NCI-H748 (cell line): ENCODE results near the gene USHBP1.
A peak's percentile ranks its signal among the peaks of the same experiment; 100 is the strongest.
"Not testable (repeated sequence)": the region's sequence is repeated elsewhere in the genome, so short reads cannot be mapped to it uniquely, and the experiment has no call there.

Experiments used
- DNase-seq: peaks from one replicate; lab custom pipeline; 2025; ENCODE audit not compliant: unreplicated experiment; lab: John Stamatoyannopoulos, UW

Gene USHBP1

DNA sequence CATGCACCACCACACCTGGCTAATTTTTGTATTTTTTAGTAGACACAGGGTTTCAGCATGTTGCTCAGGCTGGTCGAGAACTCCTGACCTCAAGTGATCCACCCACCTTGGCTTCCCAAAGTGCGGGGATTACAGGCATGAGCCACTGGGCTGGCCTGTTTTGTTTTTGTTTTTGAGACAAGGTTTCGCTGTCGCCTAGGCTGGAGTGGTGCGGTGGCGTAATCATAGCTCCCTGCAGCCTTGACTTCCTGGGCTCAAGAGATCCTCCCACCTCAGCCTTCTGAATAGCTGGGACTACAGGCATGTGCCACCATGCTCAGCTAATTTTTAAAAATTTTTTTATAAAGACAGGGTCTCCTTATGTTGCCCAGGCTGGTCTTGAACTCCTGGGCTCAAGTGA lies 31.0 kb upstream of the USHBP1 start:
- not testable (repeated sequence) for DNase-seq

GRCh38 chr19:17294051-17294891 lies 29.7 kb upstream of the USHBP1 start:
- no peak for DNase-seq

DNA sequence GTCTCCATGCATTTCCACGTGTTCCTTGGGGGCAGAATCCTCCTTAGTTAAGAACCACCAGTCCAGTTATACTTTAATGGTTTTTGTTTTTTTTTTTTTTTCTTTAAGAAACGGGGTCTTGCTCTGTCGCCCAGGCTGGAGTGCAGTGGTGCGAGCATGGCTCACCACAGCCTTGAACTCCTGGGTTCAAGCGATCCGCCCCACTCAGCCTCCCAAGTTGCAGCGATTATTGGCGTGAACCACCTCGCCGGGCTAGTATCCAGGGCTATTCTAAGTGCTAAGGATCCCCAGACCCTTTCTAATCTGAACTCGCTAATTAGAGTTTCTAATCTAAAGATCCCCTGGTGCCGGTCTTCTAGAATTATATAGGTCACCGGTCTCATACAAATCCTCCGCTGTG lies 29.1 kb upstream of the USHBP1 start:
- no peak for DNase-seq

DNA sequence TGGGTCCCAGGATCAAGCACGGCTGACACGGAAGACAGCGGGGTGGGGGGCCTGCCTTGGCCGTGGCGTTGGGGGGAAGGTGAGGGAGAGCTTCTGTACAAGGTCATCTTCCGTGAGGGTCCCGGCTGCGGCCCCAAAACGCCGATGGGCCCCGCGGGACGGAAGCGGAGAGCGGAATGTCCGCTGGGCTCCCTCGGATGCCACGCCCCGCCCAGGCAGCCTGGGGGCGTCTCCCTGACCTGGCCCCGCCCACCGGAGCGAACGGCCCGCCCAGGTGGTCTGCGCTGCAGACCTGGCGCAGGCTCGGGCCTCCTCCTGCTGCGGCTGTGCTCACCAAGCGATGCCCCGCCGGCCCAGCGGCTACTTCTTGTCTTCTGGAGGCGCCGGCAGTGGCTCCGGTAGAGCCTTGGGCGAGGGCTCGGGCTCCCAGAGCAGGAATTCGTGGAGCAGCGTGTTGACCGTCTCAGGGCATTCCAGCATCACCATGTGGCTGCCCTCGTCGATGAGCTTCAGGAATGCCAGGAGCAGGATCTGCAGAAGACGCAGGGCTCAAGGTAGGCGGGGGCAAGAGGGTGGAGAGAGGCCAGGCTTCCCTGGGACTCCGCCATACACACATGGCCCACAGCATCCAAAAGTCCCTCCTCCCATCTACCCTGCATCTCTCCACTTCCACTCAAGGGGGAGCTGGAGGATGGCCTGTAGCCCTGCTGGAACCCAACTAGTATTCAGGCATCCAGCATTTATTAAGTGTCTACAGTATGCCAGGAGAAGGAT lies 27.9 kb upstream of the USHBP1 start:
- DNase-seq, result no peak

- no peak for DNase-seq
Observed at GRCh38 chr19:17289489-17289888, 24.9 kb upstream of the USHBP1 start.

DNA sequence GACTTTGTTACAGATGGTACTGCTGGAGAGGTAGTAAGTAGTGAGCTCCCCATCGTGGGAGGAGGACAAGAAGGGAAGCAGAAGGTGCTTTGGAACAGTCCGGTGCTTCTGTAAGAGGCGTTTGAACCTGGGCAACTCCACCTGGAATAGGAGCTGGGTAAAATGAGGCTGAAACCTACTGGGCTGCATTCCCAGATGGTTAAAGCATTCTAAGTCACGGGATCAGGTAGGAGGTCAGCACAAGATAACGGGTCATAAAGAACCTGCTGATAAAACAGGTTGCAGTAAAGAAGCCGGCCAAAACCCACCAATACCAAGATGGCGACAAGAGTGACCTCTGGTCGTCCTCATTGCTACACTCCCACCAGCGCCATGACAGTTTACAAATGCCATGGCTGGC lies 22.2 kb upstream of the USHBP1 start:
- DNase-seq, result no peak

DNA sequence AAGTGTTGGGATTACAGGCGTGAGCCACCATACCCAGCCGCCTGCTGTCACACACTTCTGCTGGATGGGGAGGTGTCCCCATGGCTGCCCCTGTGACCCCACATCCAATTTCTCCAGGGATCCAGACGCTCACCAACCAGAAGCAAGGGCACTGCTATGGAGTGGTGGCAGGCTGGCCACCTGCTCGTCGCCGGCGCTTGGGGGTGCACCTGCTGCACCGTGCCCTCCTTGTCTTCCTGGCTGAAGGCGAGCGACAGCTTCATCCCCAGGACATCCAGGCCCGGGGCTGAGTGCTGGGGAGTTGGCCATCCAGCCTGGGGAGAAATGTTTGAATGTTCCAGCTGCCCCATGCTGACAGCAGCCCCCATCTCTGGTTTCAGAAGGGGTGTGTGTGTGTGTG lies 21.7 kb upstream of the USHBP1 start:
- DNase-seq, result no peak

DNA sequence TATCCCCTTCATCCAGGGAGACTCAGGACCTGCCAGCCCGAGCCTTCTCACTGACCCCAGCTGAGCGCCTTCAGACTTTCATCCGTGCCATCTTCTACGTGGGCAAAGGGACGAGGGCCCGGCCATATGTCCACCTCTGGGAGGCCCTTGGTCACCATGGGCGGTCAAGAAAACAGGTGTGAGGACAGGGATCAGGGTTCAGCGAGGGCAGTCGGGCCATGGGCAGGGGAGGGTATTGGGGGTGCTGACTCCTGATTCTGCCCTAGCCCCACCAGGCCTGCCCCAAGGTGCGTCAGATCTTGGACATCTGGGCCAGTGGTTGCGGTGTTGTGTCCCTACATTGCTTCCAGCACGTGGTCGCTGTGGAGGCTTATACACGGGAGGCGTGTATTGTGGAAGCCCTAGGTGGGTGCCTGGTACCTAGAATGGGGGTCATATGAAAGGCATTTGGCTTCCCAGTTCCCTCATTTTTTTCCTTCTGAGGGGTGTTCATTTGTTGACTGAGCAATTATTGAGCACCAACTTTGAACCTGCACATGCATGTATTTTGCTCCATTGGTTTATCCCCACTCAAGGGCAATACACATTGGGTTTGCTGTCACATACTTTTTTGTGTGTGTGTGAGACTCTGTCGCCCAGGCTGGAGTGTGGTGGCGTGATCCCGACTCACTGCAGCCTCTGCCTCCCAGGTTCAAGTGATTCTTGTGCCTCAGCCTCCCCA lies 21.0 kb upstream of the USHBP1 start:
- DNase-seq, result no peak

DNA sequence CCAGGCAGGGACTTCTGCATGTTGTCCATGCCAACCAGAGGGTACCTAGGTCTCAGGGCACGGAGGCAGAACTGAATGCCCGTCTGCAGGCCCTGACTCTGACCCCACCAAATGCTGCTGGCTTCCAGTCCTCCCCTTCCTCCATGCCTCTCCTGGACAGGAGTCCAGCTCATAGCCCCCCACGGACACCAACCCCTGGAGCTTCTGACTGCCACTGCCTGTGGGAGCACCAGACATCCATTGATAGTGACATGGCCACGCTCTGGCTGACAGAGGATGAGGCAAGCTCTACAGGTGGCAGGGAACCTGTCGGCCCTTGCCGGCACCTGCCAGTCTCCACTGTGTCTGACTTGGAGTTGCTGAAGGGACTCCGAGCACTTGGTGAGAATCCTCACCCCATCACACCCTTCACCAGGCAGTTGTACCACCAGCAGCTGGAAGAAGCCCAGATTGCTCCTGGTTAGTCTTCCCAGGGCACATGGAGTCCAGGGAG lies 19.0 kb upstream of the USHBP1 start:
- DNase-seq, result no peak

GRCh38 chr19:17282488-17283125 lies 18.1 kb upstream of the USHBP1 start:
- peak; percentile 84 for DNase-seq

DNA sequence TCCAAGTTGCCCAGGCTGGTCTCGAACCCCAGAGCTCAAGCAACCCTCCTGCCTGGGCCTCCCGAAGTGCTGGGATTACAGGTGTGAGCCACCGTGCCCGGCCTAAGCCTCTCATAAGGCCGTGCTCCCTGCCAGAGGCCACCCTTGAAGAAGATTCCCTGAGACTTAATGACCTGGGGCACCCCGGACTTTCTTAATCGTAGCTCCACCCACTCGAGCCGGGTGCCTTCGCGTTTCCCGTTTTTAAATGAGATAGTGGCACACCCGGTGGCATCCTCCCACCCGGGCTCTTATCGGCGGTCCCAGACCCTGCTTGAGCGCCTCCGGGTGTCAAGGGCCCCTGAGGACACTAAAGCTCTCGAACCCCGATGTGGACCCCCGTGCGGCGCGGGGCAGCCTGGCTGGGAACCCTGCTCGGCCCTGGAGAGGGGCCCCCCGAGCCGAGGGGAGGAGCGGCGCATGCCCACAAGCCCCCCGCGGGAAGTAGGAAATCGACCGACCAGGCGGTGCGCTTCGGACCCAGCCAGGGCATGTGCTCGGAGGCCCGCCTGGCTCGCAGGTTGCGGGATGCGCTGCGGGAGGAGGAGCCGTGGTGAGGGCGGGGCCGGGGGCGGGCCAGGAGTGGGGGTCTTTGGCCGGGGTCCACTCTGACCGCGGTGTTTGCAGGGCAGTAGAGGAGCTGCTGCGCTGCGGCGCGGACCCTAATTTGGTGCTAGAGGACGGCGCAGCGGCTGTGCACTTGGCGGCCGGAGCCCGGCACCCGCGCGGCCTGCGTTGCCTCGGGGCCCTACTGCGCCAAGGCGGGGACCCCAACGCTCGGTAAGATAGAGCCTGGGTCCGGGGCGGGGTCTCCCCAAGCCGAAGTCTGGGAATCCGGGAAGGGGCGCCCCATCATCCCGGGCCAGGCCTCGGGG lies 17.1 kb upstream of the USHBP1 start, which contains the start of gene ANKLE1:
Gene ANKLE1, plus strand, starts transcription at position 511 of the 914 bp plus-strand sequence. Its CDS starts 20 bp downstream, at position 531.
- DNase-seq, result peak; percentile 38

DNA sequence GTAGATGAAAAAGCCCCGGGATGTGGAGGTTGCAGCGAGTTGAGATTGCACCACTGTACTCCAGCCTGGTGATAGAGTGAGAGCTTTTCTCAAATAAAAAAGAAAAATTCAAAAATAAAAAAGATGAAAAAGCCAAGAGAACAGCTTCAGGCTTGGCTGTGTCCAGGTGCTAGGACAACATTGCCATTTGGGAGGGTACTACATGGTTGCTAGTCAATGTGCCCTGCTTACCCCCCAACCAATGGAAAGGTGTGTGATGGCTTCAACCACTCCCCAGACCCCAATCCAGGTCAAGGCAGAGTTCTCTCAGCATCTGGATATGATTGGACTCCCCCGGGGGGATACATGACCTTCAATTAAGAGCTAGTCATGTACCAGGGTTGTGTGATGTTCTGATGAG lies 14.9 kb upstream of the USHBP1 start:
- no peak for DNase-seq

DNA sequence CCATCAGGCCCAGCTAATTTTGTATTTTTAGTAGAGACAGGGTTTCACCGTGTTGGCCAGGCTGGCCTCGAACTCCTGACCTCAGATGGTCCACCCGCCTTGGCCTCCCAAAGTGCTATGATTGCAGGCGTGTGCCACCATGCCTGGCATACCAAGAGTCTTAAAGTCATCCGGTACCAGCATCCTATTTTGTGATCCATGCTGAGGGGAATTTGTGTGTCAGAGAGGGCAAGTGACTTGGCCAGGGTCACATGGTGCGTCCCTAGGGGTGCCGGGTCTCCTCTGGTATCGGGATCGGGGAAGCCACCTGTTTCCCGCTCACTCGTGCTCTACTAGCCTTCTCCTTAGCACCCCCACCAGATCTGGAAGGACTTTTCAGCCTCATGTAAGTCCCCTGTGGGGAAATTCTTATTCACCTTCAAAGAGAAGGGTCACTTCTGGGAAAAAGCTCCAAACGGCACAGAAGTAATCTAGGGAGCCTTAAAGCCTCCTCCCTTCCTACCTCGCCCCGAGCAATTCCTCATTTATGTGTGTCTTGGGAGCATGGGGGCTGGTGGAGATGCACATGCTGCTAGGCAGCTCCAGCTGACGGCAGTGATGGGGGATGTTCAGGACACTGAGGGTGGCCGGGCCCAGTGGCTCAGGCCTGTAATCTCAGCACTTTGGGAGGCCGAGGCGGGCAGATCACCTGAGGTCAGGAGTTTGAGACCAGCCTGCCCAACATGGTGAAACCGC lies 11.1 kb upstream of the USHBP1 start:
- DNase-seq, result no peak

DNA sequence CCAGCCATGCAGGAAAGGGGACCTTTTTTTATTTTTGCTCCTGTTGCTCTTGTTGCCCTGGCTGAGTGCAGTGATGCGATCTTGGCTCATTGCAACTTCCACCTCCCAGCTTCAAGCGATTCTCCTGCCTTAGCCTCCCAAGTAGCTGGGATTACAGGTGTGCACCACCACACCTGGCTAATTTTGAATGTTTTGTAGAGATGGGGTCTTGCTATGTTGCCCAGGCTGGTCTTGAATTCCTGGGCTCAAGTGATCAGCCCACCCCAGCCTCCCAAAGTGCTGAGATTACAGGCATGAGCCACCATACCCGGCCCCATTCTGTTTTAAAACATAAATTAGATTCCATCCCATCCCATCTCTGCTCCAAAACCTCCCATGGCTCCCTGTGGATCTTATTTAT lies 10.3 kb upstream of the USHBP1 start:
- not testable (repeated sequence) for DNase-seq

GRCh38 chr19:17268754-17269153 lies 4.2 kb upstream of the USHBP1 start:
- no peak for DNase-seq

- DNase-seq, result peak; percentile 96
Observed at GRCh38 chr19:17266975-17267788, 2.6 kb upstream of the USHBP1 start, which contains the start of gene BABAM1. Gene BABAM1, plus strand, starts transcription at chr19:17267443. Its CDS starts 1,364 bp downstream, at chr19:17268807.

DNA sequence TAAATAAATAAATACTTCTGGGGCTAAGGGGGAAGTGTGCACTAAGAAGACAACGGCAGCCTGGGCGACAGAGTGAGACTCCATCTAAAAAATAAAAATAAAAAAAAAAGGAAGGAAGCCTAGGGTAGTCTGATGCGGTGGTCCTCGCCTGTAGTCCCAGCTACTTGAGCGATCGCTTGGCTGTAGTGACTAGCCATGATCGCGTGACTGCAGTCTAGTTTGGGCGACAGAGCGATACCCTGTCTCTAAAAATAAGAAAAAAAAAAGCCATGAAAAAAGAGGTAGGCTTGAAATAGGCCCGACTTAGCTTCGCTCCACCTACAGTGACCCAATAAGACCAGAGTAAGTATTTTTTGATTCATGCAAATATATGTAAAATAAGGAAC lies 2.0 kb upstream of the USHBP1 start:
- no peak for DNase-seq

DNA sequence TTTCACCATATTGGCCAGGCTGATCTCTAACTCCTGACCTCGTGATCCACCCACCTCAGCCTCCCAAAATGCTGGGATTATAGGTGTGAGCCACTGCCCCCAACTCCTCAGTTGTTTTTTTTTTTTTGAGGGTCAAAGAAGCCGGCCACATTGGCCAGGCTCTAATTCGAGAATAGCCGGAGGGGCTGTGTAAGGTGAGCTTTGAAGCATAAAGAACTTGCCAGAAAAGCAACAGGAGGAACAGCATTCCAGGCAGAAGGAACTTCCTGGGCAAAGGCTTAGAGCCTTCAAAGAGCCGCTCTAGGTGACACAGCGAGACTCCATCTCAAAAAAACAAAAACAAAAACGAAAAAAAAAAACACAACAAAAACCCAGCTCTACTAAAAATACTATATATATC lies 1.5 kb upstream of the USHBP1 start:
- DNase-seq, result no peak
